NCI-H128 (cell line): ENCODE measurements around the gene CLK1.
A peak's percentile ranks its signal among the peaks of the same experiment; 100 is the strongest.

Experiments used
- DNase-seq: peaks from one replicate; lab custom pipeline; 2025; ENCODE audit not compliant: unreplicated experiment; lab: John Stamatoyannopoulos, UW

The CLK1 gene

DNA sequence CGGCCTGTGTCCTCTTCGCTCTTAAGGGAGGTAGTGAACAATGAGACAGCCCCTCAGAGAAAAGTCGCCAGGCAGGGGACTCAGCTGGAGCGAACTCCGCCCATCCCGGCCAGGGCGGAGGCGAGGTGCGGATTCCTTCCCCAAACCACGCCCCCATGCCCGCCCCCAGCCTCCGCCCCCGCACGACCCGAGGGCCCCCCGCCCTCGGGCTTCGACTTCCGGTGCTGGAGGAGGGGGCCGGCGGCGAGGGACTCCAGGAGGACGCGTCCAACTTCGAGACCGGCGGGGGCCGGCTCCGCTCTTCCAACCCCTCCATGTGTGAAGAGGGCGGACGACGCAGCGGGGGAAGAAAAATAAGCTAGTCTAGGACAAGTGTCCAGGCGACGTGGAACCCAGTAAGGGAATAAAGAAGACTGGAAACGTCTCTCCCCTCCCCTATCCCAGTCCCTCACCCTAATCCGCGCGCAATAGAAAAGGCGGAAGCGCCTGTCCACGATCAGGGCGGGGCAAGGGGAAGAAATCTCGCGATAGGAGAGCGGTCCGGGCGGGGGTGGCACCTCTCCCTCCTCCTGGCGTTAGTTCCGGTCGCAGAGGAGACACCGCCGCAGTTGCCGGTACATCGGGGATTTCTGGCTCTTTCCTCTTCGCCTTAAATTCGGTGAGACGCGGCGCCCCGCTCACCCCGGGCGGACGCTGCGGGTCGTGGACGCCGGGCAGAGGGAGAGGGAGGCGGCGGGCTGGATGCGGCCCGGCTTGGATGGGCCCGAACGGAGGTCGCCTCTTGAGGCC lies 52.9 kb downstream of the CLK1 start, which contains the start of gene BZW1:
Gene BZW1, plus strand, starts transcription at position 578 of the 789 bp plus-strand sequence. CDS start 1,308 bp downstream, outside the sequence.
- DNase-seq: peak; percentile 87

DNA sequence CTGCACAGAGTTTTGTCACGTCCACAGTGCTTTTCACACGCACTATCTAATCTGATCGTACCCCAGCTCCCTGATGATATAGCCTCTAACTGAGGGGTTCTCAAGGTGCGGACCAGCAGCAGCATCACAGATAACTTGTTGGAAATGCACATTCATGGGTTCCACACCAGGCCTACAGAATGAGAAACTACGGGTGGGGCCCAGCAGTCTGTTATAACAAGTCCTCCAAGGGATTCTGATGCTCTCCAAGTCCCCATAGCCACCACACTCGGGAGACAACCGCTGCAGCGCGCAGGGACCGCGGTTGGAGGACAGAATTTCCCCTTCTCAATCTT lies 53.5 kb downstream of the CLK1 start:
- DNase-seq: no peak

GRCh38 chr2:200810252-200810997 lies 54.0 kb downstream of the CLK1 start:
- no peak for DNase-seq

- DNase-seq: no peak
Measured at GRCh38 chr2:200809506-200810251, 54.8 kb downstream of the CLK1 start.
